ENCODE measurements around the gene RAB33B.
"Not testable (repeated sequence)": the region's sequence is repeated elsewhere in the genome, so short reads cannot be mapped to it uniquely, and the experiment has no call there.

- not testable (repeated sequence) for TF ChIP-seq CTCF (IDR thresholded peaks at IDR 0.05; ENCODE audit: insufficient read depth, low read length); POLR2AphosphoS5 (IDR thresholded peaks at IDR 0.05; ENCODE audit: low read depth)
Observed at GRCh38 chr4:139444881-139445280, 9.0 kb upstream of the RAB33B start.
